Neural progenitor cell (in vitro differentiated cells): Measurements from ENCODE around the gene AP2A2. TPM values are rescaled to one million over a fixed set of nuclear protein-coding genes. Genes with fewer than 3 reads are reported as not detected.
A peak's percentile ranks its signal among the peaks of the same experiment; 100 is the strongest.

Experiments used
- DNase-seq: peaks from one replicate; pipeline ENCODE4 v3.0.0-alpha.2; 2016; ENCODE audit warnings: low spot score
- H2AFZ ChIP-seq: fragments of 200-600 bp; sonication (generic); replicated peaks from 2 replicates; pipeline ENCODE4 v1.6.1; 2016; ENCODE audit warnings: antibody characterized with exemption
- H3F3A ChIP-seq: fragments of 200-600 bp; sonication (generic); 2 replicates; pipeline ENCODE4 v1.6.1; 2016; ENCODE audit warnings: antibody characterized with exemption, low read depth
- H3K27ac ChIP-seq: fragments of 200-600 bp; sonication (generic); 2 replicates; pipeline ENCODE4 v1.5.1; 2016; ENCODE audit warnings: mild to moderate bottlenecking
- H3K27me3 ChIP-seq: fragments of 200-600 bp; sonication (generic); 2 replicates; pipeline ENCODE4 v1.6.1; 2016; ENCODE audit warnings: mild to moderate bottlenecking, moderate library complexity
- H3K36me3 ChIP-seq: fragments of 200-600 bp; sonication (generic); 2 replicates; pipeline ENCODE4 v1.5.1; 2016
- H3K4me1 ChIP-seq: fragments of 200-600 bp; sonication (generic); 2 replicates; pipeline ENCODE4 v1.6.1; 2016; ENCODE audit warnings: mixed run types
- H3K4me2 ChIP-seq: fragments of 200-600 bp; sonication (generic); 2 replicates; pipeline ENCODE4 v1.6.1; 2016
- H3K4me3 ChIP-seq: fragments of 200-600 bp; sonication (generic); 2 replicates; pipeline ENCODE4 v1.5.1; 2016
- H3K79me2 ChIP-seq: fragments of 200-600 bp; sonication (generic); 2 replicates; pipeline ENCODE4 v1.6.1; 2016; ENCODE audit warnings: low read depth
- H3K9ac ChIP-seq: fragments of 200-600 bp; sonication (generic); 2 replicates; pipeline ENCODE4 v1.6.1; 2016
- H3K9me3 ChIP-seq: fragments of 200-600 bp; sonication (generic); 2 replicates; pipeline ENCODE4 v1.5.1; 2016; ENCODE audit warnings: low read depth
- H4K20me1 ChIP-seq: fragments of 200-600 bp; sonication (generic); 2 replicates; pipeline ENCODE4 v1.6.1; 2016; ENCODE audit warnings: low read depth
- H3K27ac Mint-ChIP-seq: 3 replicates; pipeline ENCODE4 v1.8.0; 2021; ENCODE audit warnings: mixed read lengths
- H3K27me3 Mint-ChIP-seq: 2 replicates; pipeline ENCODE4 v1.8.0; 2022; ENCODE audit warnings: low read depth, mild to moderate bottlenecking, inconsistent platforms, moderate library complexity, mixed read lengths; ENCODE audit not compliant: insufficient read depth
- H3K36me3 Mint-ChIP-seq: 3 replicates; pipeline ENCODE4 v1.8.0; 2021; ENCODE audit warnings: mixed read lengths
- H3K4me1 Mint-ChIP-seq: 3 replicates; pipeline ENCODE4 v1.8.0; 2021; ENCODE audit warnings: mixed read lengths
- H3K4me3 Mint-ChIP-seq: 3 replicates; pipeline ENCODE4 v1.8.0; 2021; ENCODE audit warnings: mild to moderate bottlenecking, moderate library complexity, mixed read lengths
- H3K9me3 Mint-ChIP-seq: 3 replicates; pipeline ENCODE4 v1.8.0; 2020; ENCODE audit warnings: mixed read lengths
- CTCF ChIP-seq: fragments of 200-600 bp; sonication (generic); IDR thresholded peaks from 2 replicates; pipeline ENCODE4 v1.5.1; 2017; ENCODE audit warnings: antibody characterized with exemption, mild to moderate bottlenecking
- EZH2 ChIP-seq: fragments of 200-600 bp; sonication (generic); IDR thresholded peaks from 2 replicates; pipeline ENCODE4 v1.6.1; 2017; ENCODE audit warnings: antibody characterized with exemption, mild to moderate bottlenecking, moderate library complexity
- EZH2phosphoT487 ChIP-seq: fragments of 200-600 bp; sonication (generic); IDR thresholded peaks from 2 replicates; pipeline ENCODE4 v1.6.1; 2017; ENCODE audit warnings: antibody characterized with exemption
- total RNA-seq: library from RNA; depleted of rRNA; stranded (reverse); fragments of >200 nt; gene quantifications from 2 replicates; pipeline ENCODE4 v1.2.3, GENCODE V29; 2015; ENCODE audit warnings: low replicate concordance

Gene AP2A2
- total RNA-seq, 1 donor from 2014 or later, result 67.5 TPM

GRCh38 chr11:945986-946385 lies 20.3 kb downstream of the AP2A2 start:
- peak overlapping the region; percentile 29 for H3K4me3 Mint-ChIP-seq
- Histone ChIP-seq H3K36me3 (no peaks in the 10 kb centered on the region), H3K27ac (peak overlapping the region; percentile 89), H4K20me1 (peaks cover 46% of the 10 kb centered on the region), H3K27me3 (no peaks in the 10 kb centered on the region), H2AFZ (no peak overlapping the region), H3K4me2 (peak overlapping the region; percentile 70), H3K4me3 (peak overlapping the region; percentile 22), H3F3A (peaks cover 37% of the 10 kb centered on the region), H3K79me2 (peaks cover 92% of the 10 kb centered on the region), H3K9ac (no peak overlapping the region), H3K9me3 (no peaks in the 10 kb centered on the region), H3K4me1 (peaks cover 39% of the 10 kb centered on the region)
- peaks cover 7% of the 10 kb centered on the region for H3K27me3 Mint-ChIP-seq
- peak; percentile 95 for DNase-seq
- TF ChIP-seq CTCF, result no peak
- no peak for TF ChIP-seq EZH2phosphoT487
- TF ChIP-seq EZH2, result no peak
- peaks cover 16% of the 10 kb centered on the region for H3K9me3 Mint-ChIP-seq
- peaks cover 19% of the 10 kb centered on the region for H3K36me3 Mint-ChIP-seq
- H3K27ac Mint-ChIP-seq, result peak overlapping the region; percentile 93
- H3K4me1 Mint-ChIP-seq, result peaks cover 50% of the 10 kb centered on the region

- Mint-ChIP-seq H3K36me3 (peaks cover 19% of the 10 kb centered on the region), H3K4me1 (peaks cover 51% of the 10 kb centered on the region), H3K27ac (no peak overlapping the region), H3K27me3 (peaks cover 7% of the 10 kb centered on the region), H3K4me3 (no peak overlapping the region), H3K9me3 (peaks cover 16% of the 10 kb centered on the region)
- Histone ChIP-seq H2AFZ (no peak overlapping the region), H3K4me1 (peaks cover 38% of the 10 kb centered on the region), H3K9me3 (no peaks in the 10 kb centered on the region), H4K20me1 (peaks cover 41% of the 10 kb centered on the region), H3K4me3 (no peak overlapping the region), H3K27ac (no peak overlapping the region), H3K27me3 (no peaks in the 10 kb centered on the region), H3K36me3 (no peaks in the 10 kb centered on the region), H3K9ac (no peak overlapping the region), H3K4me2 (no peak overlapping the region), H3F3A (peaks cover 37% of the 10 kb centered on the region), H3K79me2 (peaks cover 91% of the 10 kb centered on the region)
- TF ChIP-seq EZH2phosphoT487 (no peak), EZH2 (no peak), CTCF (no peak)
- DNase-seq, result no peak
Observed at GRCh38 chr11:947744-948143, 22.1 kb downstream of the AP2A2 start.

- Mint-ChIP-seq H3K9me3 (peaks cover 16% of the 10 kb centered on the region), H3K27ac (no peak overlapping the region), H3K4me3 (no peak overlapping the region), H3K36me3 (peaks cover 24% of the 10 kb centered on the region), H3K27me3 (peaks cover 5% of the 10 kb centered on the region), H3K4me1 (peaks cover 35% of the 10 kb centered on the region)
- no peak overlapping the region for H2AFZ ChIP-seq
- no peak overlapping the region for H3K9ac ChIP-seq
- H4K20me1 ChIP-seq, result peaks cover 50% of the 10 kb centered on the region
- no peak for TF ChIP-seq EZH2phosphoT487
- H3F3A ChIP-seq, result peaks cover 15% of the 10 kb centered on the region
- DNase-seq, result no peak
- no peaks in the 10 kb centered on the region for H3K9me3 ChIP-seq
- H3K4me2 ChIP-seq, result no peak overlapping the region
- no peaks in the 10 kb centered on the region for H3K36me3 ChIP-seq
- peaks cover 26% of the 10 kb centered on the region for H3K4me1 ChIP-seq
- peaks cover 97% of the 10 kb centered on the region for H3K79me2 ChIP-seq
- H3K27ac ChIP-seq, result no peak overlapping the region
- H3K27me3 ChIP-seq, result no peaks in the 10 kb centered on the region
- no peak overlapping the region for H3K4me3 ChIP-seq
Observed at GRCh38 chr11:951507-951906, 25.8 kb downstream of the AP2A2 start.
